CD4-positive, alpha-beta T cell treated with Interleukin-17A for 1 hour (primary cell): ENCODE results near the gene GTF2F2.
A peak's percentile ranks its signal among the peaks of the same experiment; 100 is the strongest.
"Not testable (repeated sequence)": the region's sequence is repeated elsewhere in the genome, so short reads cannot be mapped to it uniquely, and the experiment has no call there.

ENCODE experiments used
- DNase-seq: peaks from one replicate; pipeline ENCODE4 v3.0.0-alpha.2; 2020

The GTF2F2 gene

GRCh38 chr13:45257638-45258333, 137.5 kb downstream of the GTF2F2 start:
- DNase-seq: peak; percentile 6

GRCh38 chr13:45258334-45258675, 138.0 kb downstream of the GTF2F2 start:
- DNase-seq: no peak

GRCh38 chr13:45267215-45267614, 146.9 kb downstream of the GTF2F2 start:
- DNase-seq: no peak

GRCh38 chr13:45269204-45269603, 148.9 kb downstream of the GTF2F2 start:
- no peak for DNase-seq

- no peak for DNase-seq
Observed at GRCh38 chr13:45276913-45277312, 156.6 kb downstream of the GTF2F2 start.

GRCh38 chr13:45278096-45278645, 157.9 kb downstream of the GTF2F2 start:
- DNase-seq: no peak

- DNase-seq: no peak
Observed at GRCh38 chr13:45280011-45280410, 159.7 kb downstream of the GTF2F2 start.

- peak; percentile 42 for DNase-seq
Observed at GRCh38 chr13:45280751-45281634, 160.7 kb downstream of the GTF2F2 start.

- no peak for DNase-seq
Observed at GRCh38 chr13:45282994-45283393, 162.7 kb downstream of the GTF2F2 start.

GRCh38 chr13:45289936-45290563, 169.7 kb downstream of the GTF2F2 start:
- DNase-seq: no peak

GRCh38 chr13:45292176-45292575, 171.9 kb downstream of the GTF2F2 start:
- no peak for DNase-seq

GRCh38 chr13:45295536-45295935, 175.2 kb downstream of the GTF2F2 start:
- no peak for DNase-seq

GRCh38 chr13:45296259-45296658, 175.9 kb downstream of the GTF2F2 start:
- DNase-seq: peak; percentile 25

GRCh38 chr13:45297456-45298205, 177.3 kb downstream of the GTF2F2 start:
- DNase-seq: no peak

- DNase-seq: peak; percentile 27
Observed at GRCh38 chr13:45298206-45298505, 177.8 kb downstream of the GTF2F2 start.

GRCh38 chr13:45298550-45298949, 178.2 kb downstream of the GTF2F2 start:
- not testable (repeated sequence) for DNase-seq

GRCh38 chr13:45299194-45299593, 178.9 kb downstream of the GTF2F2 start:
- no peak for DNase-seq

- no peak for DNase-seq
Observed at GRCh38 chr13:45300190-45300985, 180.1 kb downstream of the GTF2F2 start.

GRCh38 chr13:45301263-45301662, 181.0 kb downstream of the GTF2F2 start:
- DNase-seq: no peak

- no peak for DNase-seq
Observed at GRCh38 chr13:45302507-45302906, 182.2 kb downstream of the GTF2F2 start.

- DNase-seq: no peak
Observed at GRCh38 chr13:45303026-45303425, 182.7 kb downstream of the GTF2F2 start.

GRCh38 chr13:45303866-45304265, 183.6 kb downstream of the GTF2F2 start:
- no peak for DNase-seq
